GM12878 (cell line): ENCODE results near the gene SPAG9. TPM values are rescaled to one million over a fixed set of nuclear protein-coding genes. Genes with fewer than 3 reads are reported as not detected.

Experiments
- ATAC-seq: fragments of 200-7000 bp; cut with Tn5 transposase; 3 replicates; pipeline ENCODE4 v1.9.1; 2020; ENCODE audit warnings: mild to moderate bottlenecking, moderate library complexity
- BruUV-seq: library from RNA; stranded (reverse); fragments of 400-500 nt; replicated peaks from 2 replicates; lab custom pipeline; 2021; lab: Mats Ljungman, UMichigan
- CTCF ChIA-PET: fragments of 300-600 bp; sonication (Branson Sonifier 250); formaldehyde crosslinking; extraction: SDS; loops from one replicate; lab custom pipeline; 2021; ENCODE audit warnings: inconsistent platforms; lab: Yijun Ruan, JAX
- POLR2A ChIA-PET: fragments of 350-600 bp; formaldehyde crosslinking; extraction: SDS; loops from one replicate; lab custom pipeline; 2021; ENCODE audit warnings: inconsistent platforms; lab: Charles Lee
- RAD21 ChIA-PET: fragments of 300-600 bp; sonication (Branson Sonifier 250); formaldehyde crosslinking; loops from one replicate; lab custom pipeline; 2023; ENCODE audit warnings: antibody characterized with exemption; ENCODE audit not compliant: unreplicated experiment; lab: Charles Lee
- SMC1A ChIA-PET: fragments of 300-600 bp; sonication (Branson Sonifier 250); formaldehyde crosslinking; loops from one replicate; lab custom pipeline; 2023; ENCODE audit not compliant: unreplicated experiment, uncharacterized antibody; lab: Charles Lee
- DNase-seq: peaks from one replicate; pipeline ENCODE4 v3.0.0-alpha.2; 2011; ENCODE audit warnings: low read depth, low spot score
- FAIRE-seq: peaks from 3 replicates; lab custom pipeline; 2011; peaks lifted over from hg19 to GRCh38; lab: Jason Lieb, UNC
- H2AFZ ChIP-seq: 2 replicates; pipeline ENCODE4 v1.6.0; 2011; ENCODE audit warnings: low read depth, low read length, control low read depth; ENCODE audit not compliant: control insufficient read depth
- H3K27ac ChIP-seq: 2 replicates; pipeline ENCODE4 v1.5.1; 2011; ENCODE audit warnings: control low read depth; ENCODE audit not compliant: control insufficient read depth, insufficient read depth
- H3K27me3 ChIP-seq, 2 experiments: replicated peaks in 1 of 2; 2 replicates each; pipeline versions ENCODE4 v1.6.0 to v1.6.1; 2011; ENCODE audit warnings: low read length in 1 of 2; ENCODE audit not compliant: control insufficient read depth in 2 of 2, insufficient read depth in 2 of 2
- H3K36me3 ChIP-seq, 2 experiments: 2 replicates each; pipeline ENCODE4 v1.5.1; 2011; ENCODE audit warnings: low read length in 1 of 2; ENCODE audit not compliant: control insufficient read depth in 2 of 2, insufficient read depth in 2 of 2
- H3K4me1 ChIP-seq: 2 replicates; pipeline ENCODE4 v1.6.1; 2011; ENCODE audit warnings: mild to moderate bottlenecking, low read length, moderate library complexity, mixed read lengths; ENCODE audit not compliant: control insufficient read depth, insufficient read depth
- H3K4me2 ChIP-seq: 2 replicates; pipeline ENCODE4 v1.6.0; 2011; ENCODE audit warnings: control low read depth; ENCODE audit not compliant: control insufficient read depth, insufficient read depth
- H3K4me3 ChIP-seq: fragments of 200-600 bp; sonication (generic); 2 replicates; pipeline ENCODE4 v1.5.1; 2016
- H3K79me2 ChIP-seq: 2 replicates; pipeline ENCODE4 v1.6.0; 2011; ENCODE audit warnings: low read length; ENCODE audit not compliant: control insufficient read depth, insufficient read depth
- H3K9ac ChIP-seq: 2 replicates; pipeline ENCODE4 v1.8.0; 2011; ENCODE audit warnings: low read length, control low read depth, mixed read lengths; ENCODE audit not compliant: control insufficient read depth, insufficient read depth
- H3K9me3 ChIP-seq: replicated peaks from 3 replicates; pipeline ENCODE4 v1.5.1; 2011; ENCODE audit warnings: mild to moderate bottlenecking, low read length; ENCODE audit not compliant: control insufficient read depth, insufficient read depth
- H4K20me1 ChIP-seq: 2 replicates; pipeline ENCODE4 v1.6.0; 2011; ENCODE audit not compliant: control insufficient read depth, insufficient read depth
- BRCA1 ChIP-seq: IDR thresholded peaks from 2 replicates; pipeline ENCODE4 v1.6.1; 2011; ENCODE audit warnings: low read depth, low read length, improper control_type of control experiment
- CBX3 ChIP-seq: fragments of 200-600 bp; sonication (generic); IDR thresholded peaks from 2 replicates; pipeline ENCODE4 v1.6.1; 2016; ENCODE audit warnings: low read depth, borderline replicate concordance
- CBX5 ChIP-seq: sonication (generic); IDR thresholded peaks from 2 replicates; pipeline ENCODE4 v1.6.1; 2016; ENCODE audit warnings: low read depth, moderate library complexity, mild to moderate bottlenecking, inconsistent platforms
- ETV6 ChIP-seq, 2 experiments: fragments of 450-650 bp in 1 of 2; IDR thresholded peaks in 1 of 2; conservative IDR thresholded peaks in 1 of 2; 2 replicates each; pipeline ENCODE4 v1.6.1; 2014; ENCODE audit warnings: antibody characterized with exemption in 1 of 2, borderline replicate concordance in 1 of 2, low read depth in 1 of 2, mild to moderate bottlenecking in 1 of 2, moderate library complexity in 1 of 2
- HCFC1 ChIP-seq: fragments of 150-350 bp; IDR thresholded peaks from 2 replicates; pipeline ENCODE4 v1.6.1; 2014; ENCODE audit warnings: low read length
- MXI1 ChIP-seq: fragments of 150-350 bp; IDR thresholded peaks from 2 replicates; pipeline ENCODE4 v1.6.1; 2011; ENCODE audit warnings: low read depth, mild to moderate bottlenecking, inconsistent platforms, low read length, improper control_type of control experiment
- POLR2A ChIP-seq: IDR thresholded peaks from 2 replicates; pipeline ENCODE4 v1.6.1; 2011; ENCODE audit warnings: low read depth, mild to moderate bottlenecking, low read length
- RCOR1 ChIP-seq: conservative IDR thresholded peaks from 2 replicates; pipeline ENCODE4 v1.6.1; 2012; ENCODE audit warnings: low read depth, low read length, improper control_type of control experiment
- RELA ChIP-seq: fragments of 450-650 bp; IDR thresholded peaks from 2 replicates; pipeline ENCODE4 v1.8.0; 2014; ENCODE audit warnings: borderline replicate concordance; ENCODE audit not compliant: partially characterized antibody
- WGBS: methylation state at CpG from one replicate; pipeline ENCODE4 v1.1.6; 2016; ENCODE audit warnings: low lambda C conversion rate; ENCODE audit not compliant: insufficient replicate concordance, insufficient coverage; ENCODE audit errors: missing lambda C conversion rate; 5-methylcytosine and 5-hydroxymethylcytosine counted together
- in situ Hi-C: fragments of 300-500 bp; cut with MboI; formaldehyde crosslinking; loops from 9 replicates; pipeline ENCODE4 v1.14.3; 2018; ENCODE audit warnings: mixed read lengths
- intact Hi-C: fragments of 100-400 bp; cut with micrococcal nuclease; formaldehyde crosslinking; loops from one replicate; pipeline ENCODE4 v1.14.2; 2022; ENCODE audit not compliant: unreplicated experiment
- polyA plus RNA-seq, 11 experiments: library from polyadenylated mRNA; depleted of rRNA in 4 of 11; unstranded in 6 of 11; stranded (reverse) in 5 of 11; fragments of >200 nt; fragmentation: Nextera tagmentation in 4 of 11; fragmentation: Illumina TruSeq in 1 of 11; extraction: Ambion mirVana in 4 of 11; extraction: Trizol in 1 of 11; gene quantifications; 1 replicate in 1 of 11; 2 replicates in 10 of 11; pipeline versions ENCODE4 v1.2.1 to v1.2.3, GENCODE V29; 2011 to 2016; ENCODE audit warnings: inconsistent platforms in 2 of 11, missing spikeins in 2 of 11, low read depth in 1 of 11
- total RNA-seq, 4 experiments: library from RNA; depleted of rRNA in 3 of 4; stranded (reverse); fragments of >200 nt in 3 of 4; fragmentation: Illumina TruSeq in 1 of 4; extraction: Trizol in 1 of 4; gene quantifications; 2 replicates each; pipeline versions ENCODE4 v1.2.1 to v1.2.3, GENCODE V29; 2013 to 2021
- TF ChIP-seq, protein P1 (sequence below), 3 experiments: IDR thresholded peaks in 2 of 3; conservative IDR thresholded peaks in 1 of 3; 2 replicates each; pipeline ENCODE4 v1.5.1; 2011; ENCODE audit warnings: low read depth in 3 of 3, low read length in 3 of 3, mild to moderate bottlenecking in 3 of 3, control low read depth in 2 of 3, moderate library complexity in 2 of 3, inconsistent platforms in 1 of 3, mixed read lengths in 1 of 3; ENCODE audit not compliant: control insufficient read depth in 2 of 3, insufficient read depth in 1 of 3; ENCODE audit errors: extremely low read depth in 1 of 3
- TF ChIP-seq, protein P2 (sequence below): fragments of 450-650 bp; formaldehyde crosslinking; IDR thresholded peaks from 2 replicates; pipeline ENCODE4 v1.4.0; 2020; ENCODE audit warnings: mild to moderate bottlenecking, moderate library complexity

Gene SPAG9
- total and polyA plus RNA-seq, 10 of the 15 experiments (the other 5 are each of a cell fraction or from before 2014, with no cell fraction given): 6.6 to 42.0 (median 24.9) TPM

DNA sequence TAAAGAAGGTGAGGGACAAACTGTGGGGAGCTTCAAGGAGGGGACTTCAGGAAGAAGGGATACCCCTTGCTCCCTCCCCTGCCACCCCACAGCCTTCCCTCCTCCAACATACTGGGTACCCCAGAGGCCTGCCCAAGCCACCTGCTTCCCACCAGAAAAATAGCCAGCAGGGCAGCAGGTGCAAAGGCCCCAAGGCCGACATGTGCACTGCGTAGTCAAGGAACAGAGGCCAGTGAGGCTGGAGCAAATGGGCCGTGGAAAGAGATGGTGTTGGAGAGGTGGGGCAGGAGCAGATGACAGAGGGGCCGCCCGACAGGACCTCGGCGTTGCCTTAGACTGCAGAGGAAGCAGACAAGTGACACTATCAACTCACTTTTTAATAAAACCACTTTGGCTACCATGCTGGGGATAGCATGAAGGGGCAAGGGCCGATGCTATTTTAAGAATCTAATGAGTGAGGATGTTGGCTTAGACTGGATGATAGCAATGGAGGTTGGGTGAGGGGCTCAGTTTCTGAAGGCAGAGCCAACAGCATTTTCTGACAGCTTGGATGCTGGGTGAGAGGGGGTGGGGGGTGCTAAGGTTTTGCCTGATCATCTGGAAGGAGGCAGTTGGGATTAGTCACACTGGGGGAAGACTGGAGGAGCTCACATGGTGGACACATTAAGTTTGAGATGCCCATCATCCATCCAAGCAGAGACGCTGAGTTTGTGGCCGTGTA is 181.7 kb downstream of the SPAG9 start:
- H3K27me3 ChIP-seq: no peaks in the 10 kb centered on the region; a peak in 1 of 4 replicates
- ATAC-seq: no peak
- H3K4me1 ChIP-seq: peaks cover 2% of the 10 kb centered on the region; the same call in 1 of the 2 replicates
- ChIA-PET SMC1A (interaction anchor here (0.5 to 2.2 kb wide), 2 partner anchors 86 to 159 kb away, joined by 3 to 7 read pairs; no protein-coding TSS in a partner anchor), RAD21 (no interaction called here), CTCF (interaction anchor here (1.1 kb wide), 1 partner anchor 90 kb away, joined by 3 read pairs; no protein-coding TSS in a partner anchor), POLR2A (no interaction called here)
- no peak for DNase-seq
- H3K4me3 ChIP-seq: no peak overlapping the region
- H3K9ac ChIP-seq: no peak overlapping the region
- TF ChIP-seq ETV6 (conservative IDR thresholded peaks at IDR 0.05 in 1 of 2, IDR thresholded peaks at IDR 0.05 in 1 of 2; ENCODE audit: borderline replicate concordance in 1 of 2, low read depth in 1 of 2) (no peak), CBX3 (no peak), MXI1 (no peak), POLR2A (no peak)
- H3K9me3 ChIP-seq: no peaks in the 10 kb centered on the region
- H3K36me3 ChIP-seq: no peaks in the 10 kb centered on the region
- intact Hi-C loops: no loop called here
- H4K20me1 ChIP-seq: no peaks in the 10 kb centered on the region
- no TSS peak for BruUV-seq
- H3K4me2 ChIP-seq: no peak overlapping the region
- H2AFZ ChIP-seq: no peak overlapping the region
- 47% methylated on average over 10 of the region's 10 CpGs for WGBS
- no peak overlapping the region for H3K27ac ChIP-seq
- no peaks in the 10 kb centered on the region for H3K79me2 ChIP-seq
- FAIRE-seq: no peak
- in situ Hi-C loops: no loop called here

DNA sequence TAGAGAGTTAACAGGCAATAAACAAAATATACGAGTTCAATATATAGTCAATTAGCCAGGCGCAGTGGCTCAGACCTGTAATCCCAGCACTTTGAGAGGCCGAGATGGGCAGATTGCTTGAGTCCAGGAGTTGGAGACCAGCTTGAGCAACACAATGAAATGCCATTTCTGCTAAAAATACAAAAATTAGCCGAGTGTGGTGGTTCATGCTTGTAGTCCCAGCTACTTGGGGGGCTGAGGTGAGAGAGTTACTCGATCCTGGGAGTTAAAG is 184.7 kb downstream of the SPAG9 start:
- no peaks in the 10 kb centered on the region for H3K79me2 ChIP-seq
- H3K9ac ChIP-seq: no peak overlapping the region
- no peak overlapping the region for H3K4me2 ChIP-seq
- ATAC-seq (no peak), FAIRE-seq (no peak), DNase-seq (no peak)
- intact Hi-C loops (no loop called here), in situ Hi-C loops (no loop called here)
- ChIA-PET POLR2A (interaction anchor here (0.6 to 1.0 kb wide), 4 partner anchors 14 to 154 kb away, joined by 5 to 6 read pairs (median 5); no protein-coding TSS in a partner anchor), SMC1A (no interaction called here), CTCF (no interaction called here), RAD21 (interaction anchor here (1.1 kb wide), 1 partner anchor 83 kb away, joined by 4 read pairs; no protein-coding TSS in a partner anchor)
- WGBS: 63% methylated on average over 5 of the region's 5 CpGs
- no peaks in the 10 kb centered on the region; a peak in 1 of 4 replicates for H3K27me3 ChIP-seq
- no peaks in the 10 kb centered on the region for H3K36me3 ChIP-seq
- BruUV-seq: no TSS peak
- H2AFZ ChIP-seq: no peak overlapping the region
- H3K27ac ChIP-seq: no peak overlapping the region
- no peaks in the 10 kb centered on the region for H4K20me1 ChIP-seq
- H3K9me3 ChIP-seq: no peaks in the 10 kb centered on the region
- H3K4me1 ChIP-seq: peaks cover 3% of the 10 kb centered on the region; the same call in 1 of the 2 replicates
- no peak overlapping the region for H3K4me3 ChIP-seq
- TF ChIP-seq, protein P1, sequence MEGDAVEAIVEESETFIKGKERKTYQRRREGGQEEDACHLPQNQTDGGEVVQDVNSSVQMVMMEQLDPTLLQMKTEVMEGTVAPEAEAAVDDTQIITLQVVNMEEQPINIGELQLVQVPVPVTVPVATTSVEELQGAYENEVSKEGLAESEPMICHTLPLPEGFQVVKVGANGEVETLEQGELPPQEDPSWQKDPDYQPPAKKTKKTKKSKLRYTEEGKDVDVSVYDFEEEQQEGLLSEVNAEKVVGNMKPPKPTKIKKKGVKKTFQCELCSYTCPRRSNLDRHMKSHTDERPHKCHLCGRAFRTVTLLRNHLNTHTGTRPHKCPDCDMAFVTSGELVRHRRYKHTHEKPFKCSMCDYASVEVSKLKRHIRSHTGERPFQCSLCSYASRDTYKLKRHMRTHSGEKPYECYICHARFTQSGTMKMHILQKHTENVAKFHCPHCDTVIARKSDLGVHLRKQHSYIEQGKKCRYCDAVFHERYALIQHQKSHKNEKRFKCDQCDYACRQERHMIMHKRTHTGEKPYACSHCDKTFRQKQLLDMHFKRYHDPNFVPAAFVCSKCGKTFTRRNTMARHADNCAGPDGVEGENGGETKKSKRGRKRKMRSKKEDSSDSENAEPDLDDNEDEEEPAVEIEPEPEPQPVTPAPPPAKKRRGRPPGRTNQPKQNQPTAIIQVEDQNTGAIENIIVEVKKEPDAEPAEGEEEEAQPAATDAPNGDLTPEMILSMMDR (IDR thresholded peaks at IDR 0.05 in 2 of 3, conservative IDR thresholded peaks at IDR 0.05 in 1 of 3; ENCODE audit: control insufficient read depth in 2 of 3, extremely low read depth in 1 of 3, insufficient read depth in 1 of 3, low read depth in 3 of 3, low read length in 3 of 3): no peak
- TF ChIP-seq RCOR1: no peak
- TF ChIP-seq RELA: no peak
- TF ChIP-seq, protein P2, sequence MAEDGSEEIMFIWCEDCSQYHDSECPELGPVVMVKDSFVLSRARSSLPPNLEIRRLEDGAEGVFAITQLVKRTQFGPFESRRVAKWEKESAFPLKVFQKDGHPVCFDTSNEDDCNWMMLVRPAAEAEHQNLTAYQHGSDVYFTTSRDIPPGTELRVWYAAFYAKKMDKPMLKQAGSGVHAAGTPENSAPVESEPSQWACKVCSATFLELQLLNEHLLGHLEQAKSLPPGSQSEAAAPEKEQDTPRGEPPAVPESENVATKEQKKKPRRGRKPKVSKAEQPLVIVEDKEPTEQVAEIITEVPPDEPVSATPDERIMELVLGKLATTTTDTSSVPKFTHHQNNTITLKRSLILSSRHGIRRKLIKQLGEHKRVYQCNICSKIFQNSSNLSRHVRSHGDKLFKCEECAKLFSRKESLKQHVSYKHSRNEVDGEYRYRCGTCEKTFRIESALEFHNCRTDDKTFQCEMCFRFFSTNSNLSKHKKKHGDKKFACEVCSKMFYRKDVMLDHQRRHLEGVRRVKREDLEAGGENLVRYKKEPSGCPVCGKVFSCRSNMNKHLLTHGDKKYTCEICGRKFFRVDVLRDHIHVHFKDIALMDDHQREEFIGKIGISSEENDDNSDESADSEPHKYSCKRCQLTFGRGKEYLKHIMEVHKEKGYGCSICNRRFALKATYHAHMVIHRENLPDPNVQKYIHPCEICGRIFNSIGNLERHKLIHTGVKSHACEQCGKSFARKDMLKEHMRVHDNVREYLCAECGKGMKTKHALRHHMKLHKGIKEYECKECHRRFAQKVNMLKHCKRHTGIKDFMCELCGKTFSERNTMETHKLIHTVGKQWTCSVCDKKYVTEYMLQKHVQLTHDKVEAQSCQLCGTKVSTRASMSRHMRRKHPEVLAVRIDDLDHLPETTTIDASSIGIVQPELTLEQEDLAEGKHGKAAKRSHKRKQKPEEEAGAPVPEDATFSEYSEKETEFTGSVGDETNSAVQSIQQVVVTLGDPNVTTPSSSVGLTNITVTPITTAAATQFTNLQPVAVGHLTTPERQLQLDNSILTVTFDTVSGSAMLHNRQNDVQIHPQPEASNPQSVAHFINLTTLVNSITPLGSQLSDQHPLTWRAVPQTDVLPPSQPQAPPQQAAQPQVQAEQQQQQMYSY (CRISPR knock-in tag): no peak
- no peak for TF ChIP-seq HCFC1
- no peak for TF ChIP-seq BRCA1
- no peak for TF ChIP-seq CBX5
- no peak for TF ChIP-seq ETV6 (conservative IDR thresholded peaks at IDR 0.05 in 1 of 2, IDR thresholded peaks at IDR 0.05 in 1 of 2; ENCODE audit: borderline replicate concordance in 1 of 2, low read depth in 1 of 2)
